ENCODE results near the gene FPR3. TPM values are rescaled to one million over a fixed set of nuclear protein-coding genes. Genes with fewer than 3 reads are reported as not detected.

Gene FPR3
- total and polyA plus RNA-seq, 9 of the 15 experiments (the other 6 are each of a cell fraction or from before 2014, with no cell fraction given), result 0.08 to 0.51 (median 0.22) TPM; not detected in 1

- Histone ChIP-seq H4K20me1 (replicated peaks; ENCODE audit: control insufficient read depth, insufficient read depth, low read length) (no peaks in the 10 kb centered on the region), H3K4me1 (replicated peaks in 1 of 2; ENCODE audit: control insufficient read depth in 2 of 2, insufficient read depth in 2 of 2, low read length in 2 of 2) (peaks cover 6 to 35% of the 10 kb centered on the region in 2 experiments; a peak in 3 of 5 replicates), H3K27me3 (ENCODE audit: control insufficient read depth in 2 of 2, insufficient read depth in 2 of 2, low read length in 2 of 2) (no peaks in the 10 kb centered on the region), H3K4me2 (ENCODE audit: insufficient read depth, low read length) (peak overlapping the region; percentile 51; the same call in 1 of the 2 replicates), H3K27ac (ENCODE audit: extremely low read depth, low read depth, low read length) (peak overlapping the region; percentile 42), H3K36me3 (ENCODE audit: control insufficient read depth, insufficient read depth, low read length) (no peaks in the 10 kb centered on the region), H3K79me2 (ENCODE audit: control insufficient read depth, insufficient read depth, low read length) (no peaks in the 10 kb centered on the region), H3K9me3 (replicated peaks; ENCODE audit: control insufficient read depth, insufficient read depth, low read depth, low read length) (no peaks in the 10 kb centered on the region), H3K9ac (ENCODE audit: insufficient read depth in 1 of 2, low read depth in 2 of 2, low read length in 2 of 2) (peak overlapping the region in 1 of 2 experiments; percentile 40; a peak in 1 of 4 replicates), H3K4me3 (no peak overlapping the region), H2AFZ (ENCODE audit: low read depth, low read length) (peak overlapping the region; percentile 93), H3K9me1 (ENCODE audit: control insufficient read depth, insufficient read depth, low read length) (no peaks in the 10 kb centered on the region)
- CTCF ChIA-PET (ENCODE audit: low intra/inter-chr PET ratio), result interaction anchor here (0.9 to 1.1 kb wide), 2 partner anchors 65 to 356 kb away, joined by 3 to 9 read pairs; no protein-coding TSS in a partner anchor
- ATAC-seq (peak; percentile 99), DNase-seq (ENCODE audit: extremely low read depth in 1 of 4, low spot score in 3 of 4) (peak; percentile 68 to 96 (median 71)), FAIRE-seq (peak; percentile 95)
- POLR2A ChIA-PET, result interaction anchor here (0.6 to 1.1 kb wide), 7 partner anchors 10 to 439 kb away, joined by 3 to 5 read pairs (median 3); no protein-coding TSS in a partner anchor
- intact Hi-C loops (cut with micrococcal nuclease), result loop anchor here (1.0 to 5.0 kb wide), 4 partner anchors 31 to 117 kb away; no protein-coding TSS in a partner anchor
- WGBS (ENCODE audit: insufficient coverage, low coverage, missing lambda C conversion rate), result 25% methylated on average over 22 of the region's 23 CpGs
- TSS peak; percentile 34 for BruUV-seq (replicated peaks)
- in situ Hi-C loops (cut with MboI), result loop anchor here (5.0 kb wide), 1 partner anchor 66 kb away; no protein-coding TSS in a partner anchor
- peak; percentile 46; the same call in 1 of the 2 replicates for TF ChIP-seq CREM (IDR thresholded peaks at IDR 0.05; ENCODE audit: low read depth)
- TF ChIP-seq RCOR1 (IDR thresholded peaks at IDR 0.05; ENCODE audit: borderline replicate concordance in 1 of 2, low read depth in 2 of 2, low read length in 2 of 2), result peak in 1 of 2 experiments; percentile 70; a peak in 2 of 4 replicates
- TF ChIP-seq KHSRP (IDR thresholded peaks at IDR 0.05), result no peak
- TF ChIP-seq CCAR2 (IDR thresholded peaks at IDR 0.05; ENCODE audit: low read depth, low read length), result no peak
- TF ChIP-seq EP300 (IDR thresholded peaks at IDR 0.05; ENCODE audit: low read length), result peak; percentile 49; the same call in 1 of the 2 replicates
- peak; percentile 19; the same call in 1 of the 2 replicates for TF ChIP-seq MAFF (IDR thresholded peaks at IDR 0.05; ENCODE audit: low read length)
- no peak for TF ChIP-seq ZNF586 (CRISPR knock-in tag; conservative IDR thresholded peaks at IDR 0.05)
- TF ChIP-seq ZNF589 (CRISPR knock-in tag; IDR thresholded peaks at IDR 0.05; ENCODE audit: low read depth), result peak; percentile 48; the same call in 1 of the 2 replicates
- TF ChIP-seq C11orf30 (IDR thresholded peaks at IDR 0.05; ENCODE audit: low read depth), result peak; percentile 8; the same call in 1 of the 2 replicates
- TF ChIP-seq SNRNP70 (optimal IDR thresholded peaks at IDR 0.05; ENCODE audit: low read depth, low read length), result no peak
- TF ChIP-seq GATA2 (CRISPR knock-in tag; IDR thresholded peaks at IDR 0.05), result peak; percentile 43; the same call in 1 of the 2 replicates
- no peak for TF ChIP-seq GTF2E2 (tag; IDR thresholded peaks at IDR 0.05)
- no peak for TF ChIP-seq PHF8 (IDR thresholded peaks at IDR 0.05; ENCODE audit: borderline replicate concordance, low read length)
- no peak for TF ChIP-seq TSHZ1 (CRISPR knock-in tag; IDR thresholded peaks at IDR 0.05)
- no peak for TF ChIP-seq ATF1 (CRISPR knock-in tag; IDR thresholded peaks at IDR 0.05)
- no peak for TF ChIP-seq ATF1 (tag; IDR thresholded peaks at IDR 0.05)
- no peak for TF ChIP-seq ZNF165 (CRISPR knock-in tag; IDR thresholded peaks at IDR 0.05; ENCODE audit: borderline replicate concordance)
- TF ChIP-seq TGIF2 (CRISPR knock-in tag; IDR thresholded peaks at IDR 0.05), result no peak
- TF ChIP-seq TBP (optimal IDR thresholded peaks at IDR 0.05; ENCODE audit: low read depth, low read length), result peak; percentile 39
- TF ChIP-seq ZNF444 (CRISPR knock-in tag; IDR thresholded peaks at IDR 0.05), result no peak
- TF ChIP-seq SNIP1 (IDR thresholded peaks at IDR 0.05; ENCODE audit: low read depth), result no peak
Measured at GRCh38 chr19:51777570-51778462, 17.1 kb upstream of the FPR3 start.
